COR-L47 (cell line): ENCODE results near the gene TNNI2.

Source experiments
- DNase-seq: peaks from one replicate; lab custom pipeline; 2025; lab: John Stamatoyannopoulos, UW

The TNNI2 gene

DNA sequence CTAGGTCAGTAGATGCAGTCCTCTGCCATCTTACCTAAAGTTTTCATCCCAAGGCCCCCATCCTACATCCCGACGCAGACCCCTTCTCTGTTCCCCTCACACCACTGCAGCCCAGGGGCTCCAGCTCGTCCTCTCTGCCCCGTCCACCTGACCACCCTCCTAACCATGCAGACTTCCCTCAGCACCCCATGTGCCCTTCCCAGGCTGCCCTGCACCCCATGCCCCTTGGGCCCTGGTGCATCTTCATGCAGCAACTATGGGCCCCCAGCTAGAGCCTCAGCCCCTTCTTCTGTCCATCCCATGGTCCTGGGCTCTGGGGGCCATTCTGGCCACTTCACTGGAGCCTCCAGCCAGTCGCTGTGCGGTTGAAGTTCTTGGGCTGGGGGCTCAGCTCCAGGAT lies 50.0 kb downstream of the TNNI2 start:
- no peak for DNase-seq

DNA sequence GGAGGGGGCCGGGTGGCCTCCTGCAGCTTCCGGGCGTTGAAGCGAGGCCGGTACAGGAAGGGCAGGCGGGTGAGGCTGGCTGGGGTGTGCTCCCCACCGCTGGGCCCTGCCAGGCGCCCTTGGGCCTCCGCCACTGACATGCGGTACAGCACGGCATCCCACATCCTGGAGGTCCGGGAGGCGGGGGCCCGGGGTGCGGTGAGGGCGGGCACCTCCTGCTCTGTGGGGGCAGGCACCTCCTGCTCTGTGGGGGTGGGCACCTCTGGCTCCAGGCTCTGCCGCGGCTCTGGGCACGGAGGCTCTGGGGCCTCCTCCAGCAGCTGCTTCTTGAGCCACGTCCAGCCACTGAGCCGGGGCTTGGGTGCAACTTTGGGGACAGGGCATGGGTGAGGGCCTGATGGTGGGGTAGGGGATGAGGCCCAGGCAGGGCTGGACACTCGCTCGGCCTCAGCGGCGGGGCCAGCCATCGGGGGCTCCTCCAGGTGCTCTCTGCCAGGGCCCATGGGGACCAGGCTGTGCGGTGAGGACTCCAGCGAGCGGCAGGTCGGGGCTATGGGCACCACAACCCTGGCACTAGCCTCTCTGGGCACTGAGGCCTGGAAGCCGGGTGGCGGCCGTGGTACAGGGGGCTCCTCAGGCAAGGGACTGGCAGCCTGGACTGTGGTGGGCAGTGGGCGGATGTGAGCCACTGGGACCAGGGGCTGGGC lies 50.6 kb downstream of the TNNI2 start:
- no peak for DNase-seq

GRCh38 chr11:1889941-1890855 lies 51.4 kb downstream of the TNNI2 start:
- DNase-seq, result no peak
